ENCODE data around the gene PRPF39. TPM values are rescaled to one million over a fixed set of nuclear protein-coding genes. Genes with fewer than 3 reads are reported as not detected.

Gene PRPF39
- total RNA-seq, 1 donor from 2014 or later: 44.5 TPM

DNA sequence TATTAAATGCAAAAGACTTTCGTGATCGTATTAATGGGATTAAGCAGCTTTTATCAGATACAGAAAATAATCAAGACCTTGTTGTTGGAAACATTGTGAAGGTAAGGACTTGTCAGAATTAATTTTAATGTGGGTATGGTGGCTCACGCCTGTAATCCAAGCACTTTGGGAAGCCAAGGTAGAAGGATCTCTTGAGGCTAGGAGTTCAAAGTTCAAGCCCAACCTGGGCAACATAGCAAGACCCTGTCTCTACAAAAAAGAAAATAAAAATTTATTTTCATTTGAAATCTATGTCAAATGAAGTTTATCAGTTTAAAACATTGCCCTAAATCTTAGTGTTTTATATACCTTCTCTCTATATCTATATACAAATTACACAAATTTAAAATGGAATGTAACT lies 17.2 kb upstream of the PRPF39 start:
- Mint-ChIP-seq H3K9me3 (ENCODE audit: unreplicated experiment) (peaks cover 5% of the 10 kb centered on the region), H3K4me1 (ENCODE audit: unreplicated experiment) (peaks cover 3% of the 10 kb centered on the region), H3K27me3 (ENCODE audit: unreplicated experiment) (no peaks in the 10 kb centered on the region), H3K4me3 (ENCODE audit: unreplicated experiment) (no peak overlapping the region), H3K36me3 (ENCODE audit: unreplicated experiment) (peaks cover 19% of the 10 kb centered on the region), H3K27ac (ENCODE audit: unreplicated experiment) (no peak overlapping the region)
- no peak for DNase-seq (ENCODE audit: extremely low spot score, unreplicated experiment)
- TF ChIP-seq CTCF (IDR thresholded peaks at IDR 0.05): no peak

DNA sequence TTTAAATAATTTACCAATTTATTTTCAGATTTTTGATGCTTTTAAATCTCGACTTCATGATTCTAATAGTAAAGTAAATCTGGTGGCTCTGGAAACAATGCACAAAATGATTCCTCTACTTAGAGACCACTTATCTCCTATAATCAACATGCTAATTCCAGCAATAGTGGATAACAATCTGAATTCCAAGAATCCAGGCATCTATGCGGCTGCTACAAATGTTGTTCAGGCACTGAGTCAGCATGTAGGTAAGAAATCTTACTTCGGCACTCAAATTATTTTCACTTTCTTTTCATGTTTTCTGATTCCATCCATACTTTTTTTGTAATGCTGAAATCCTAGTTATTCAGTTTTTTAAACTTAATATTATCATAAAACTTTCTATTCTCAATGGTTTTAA lies 15.5 kb upstream of the PRPF39 start:
- no peak for TF ChIP-seq CTCF (IDR thresholded peaks at IDR 0.05)
- H3K9me3 Mint-ChIP-seq (ENCODE audit: unreplicated experiment): peaks cover 5% of the 10 kb centered on the region
- H3K27ac Mint-ChIP-seq (ENCODE audit: unreplicated experiment): no peak overlapping the region
- H3K4me1 Mint-ChIP-seq (ENCODE audit: unreplicated experiment): no peaks in the 10 kb centered on the region
- H3K4me3 Mint-ChIP-seq (ENCODE audit: unreplicated experiment): no peak overlapping the region
- no peaks in the 10 kb centered on the region for H3K27me3 Mint-ChIP-seq (ENCODE audit: unreplicated experiment)
- DNase-seq (ENCODE audit: extremely low spot score, unreplicated experiment): no peak
- peaks cover 17% of the 10 kb centered on the region for H3K36me3 Mint-ChIP-seq (ENCODE audit: unreplicated experiment)

- Mint-ChIP-seq H3K4me3 (ENCODE audit: unreplicated experiment) (no peak overlapping the region), H3K9me3 (ENCODE audit: unreplicated experiment) (no peaks in the 10 kb centered on the region), H3K36me3 (ENCODE audit: unreplicated experiment) (peaks cover 17% of the 10 kb centered on the region), H3K27ac (ENCODE audit: unreplicated experiment) (no peak overlapping the region), H3K27me3 (ENCODE audit: unreplicated experiment) (no peaks in the 10 kb centered on the region), H3K4me1 (ENCODE audit: unreplicated experiment) (no peaks in the 10 kb centered on the region)
- no peak for TF ChIP-seq CTCF (IDR thresholded peaks at IDR 0.05)
- no peak for DNase-seq (ENCODE audit: extremely low spot score, unreplicated experiment)
These were observed 13.7 kb upstream of the PRPF39 start for GRCh38 chr14:45070215-45070614.

- no peak overlapping the region for H3K27ac Mint-ChIP-seq (ENCODE audit: unreplicated experiment)
- DNase-seq (ENCODE audit: extremely low spot score, unreplicated experiment): no peak
- H3K4me1 Mint-ChIP-seq (ENCODE audit: unreplicated experiment): no peaks in the 10 kb centered on the region
- no peaks in the 10 kb centered on the region for H3K9me3 Mint-ChIP-seq (ENCODE audit: unreplicated experiment)
- H3K27me3 Mint-ChIP-seq (ENCODE audit: unreplicated experiment): no peaks in the 10 kb centered on the region
- no peak for TF ChIP-seq CTCF (IDR thresholded peaks at IDR 0.05)
- peaks cover 18% of the 10 kb centered on the region for H3K36me3 Mint-ChIP-seq (ENCODE audit: unreplicated experiment)
- no peak overlapping the region for H3K4me3 Mint-ChIP-seq (ENCODE audit: unreplicated experiment)
These were observed 11.8 kb upstream of the PRPF39 start for GRCh38 chr14:45072126-45072525.

GRCh38 chr14:45073231-45073879 lies 10.6 kb upstream of the PRPF39 start:
- H3K4me1 Mint-ChIP-seq (ENCODE audit: unreplicated experiment): no peaks in the 10 kb centered on the region
- no peaks in the 10 kb centered on the region for H3K27me3 Mint-ChIP-seq (ENCODE audit: unreplicated experiment)

More at GRCh38 chr14:45073231-45073879, 10.6 kb upstream of the PRPF39 start:
- H3K36me3 Mint-ChIP-seq (ENCODE audit: unreplicated experiment): peaks cover 18% of the 10 kb centered on the region
- H3K9me3 Mint-ChIP-seq (ENCODE audit: unreplicated experiment): no peaks in the 10 kb centered on the region
- no peak overlapping the region for H3K27ac Mint-ChIP-seq (ENCODE audit: unreplicated experiment)
- DNase-seq (ENCODE audit: extremely low spot score, unreplicated experiment): no peak
- H3K4me3 Mint-ChIP-seq (ENCODE audit: unreplicated experiment): no peak overlapping the region
- no peak for TF ChIP-seq CTCF (IDR thresholded peaks at IDR 0.05)

Data from osteocyte (in vitro differentiated cells).